Measurements from ENCODE around the gene PPP2R3C.
"Not testable (repeated sequence)": the region's sequence is repeated elsewhere in the genome, so short reads cannot be mapped to it uniquely, and the experiment has no call there.

Gene PPP2R3C

DNA sequence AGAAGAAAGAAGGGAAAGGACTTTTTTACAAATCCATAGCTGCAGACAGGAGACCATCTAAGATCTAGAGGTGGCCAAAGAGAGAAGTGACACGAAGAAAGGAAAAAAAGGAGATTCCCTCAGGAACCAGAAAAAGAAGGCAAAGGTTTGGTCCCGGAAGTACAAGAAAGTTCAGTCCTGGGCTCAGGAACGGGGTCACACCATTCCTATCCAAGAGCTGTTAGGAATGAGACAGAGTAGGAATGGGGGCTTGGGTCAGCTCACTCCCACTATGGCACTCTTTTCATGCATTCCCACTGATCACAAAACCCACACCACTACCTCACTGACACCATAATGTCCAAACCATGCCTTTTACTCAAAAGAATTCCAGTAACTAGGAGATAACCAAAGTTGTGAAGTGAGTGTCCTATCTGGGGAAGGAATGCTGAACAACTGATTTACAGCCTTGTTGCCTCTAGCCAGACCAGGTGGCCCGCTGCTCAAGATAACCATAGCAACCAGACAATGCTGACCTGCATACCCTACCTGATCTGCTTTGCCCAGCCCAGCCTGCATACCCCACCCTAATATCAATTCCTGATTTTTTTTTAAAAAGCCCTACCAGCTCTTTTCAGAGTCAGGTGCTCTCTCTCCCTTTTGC lies 8.4 kb downstream of the PPP2R3C start:
- DNase-seq = no peak
- no peak for TF ChIP-seq POLR2A (IDR thresholded peaks at IDR 0.05; ENCODE audit: low read length)
- TF ChIP-seq GATA1 (IDR thresholded peaks at IDR 0.05; ENCODE audit: low read depth, low read length) = no peak

DNA sequence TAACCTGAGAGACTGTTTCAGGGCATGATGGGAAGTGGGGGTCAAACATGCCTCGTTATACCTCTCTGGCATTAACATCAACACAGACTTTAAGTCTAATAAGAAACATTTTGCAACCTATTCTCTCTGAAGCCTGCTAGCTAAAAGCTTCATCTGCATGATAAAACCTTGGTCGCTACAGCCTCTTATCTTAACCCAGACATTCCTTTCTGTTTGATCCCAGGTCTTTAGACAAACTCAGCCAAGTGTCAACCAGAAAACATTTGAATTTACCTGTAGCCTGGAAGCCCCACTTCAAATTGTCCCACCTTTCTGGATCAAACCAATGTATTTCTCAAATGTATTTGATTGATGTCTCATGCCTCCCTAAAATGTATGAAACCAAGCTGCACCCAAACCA lies 9.1 kb downstream of the PPP2R3C start:
- TF ChIP-seq GATA1 (IDR thresholded peaks at IDR 0.05; ENCODE audit: low read depth, low read length) (no peak), POLR2A (IDR thresholded peaks at IDR 0.05; ENCODE audit: low read length) (no peak)
- no peak for DNase-seq

DNA sequence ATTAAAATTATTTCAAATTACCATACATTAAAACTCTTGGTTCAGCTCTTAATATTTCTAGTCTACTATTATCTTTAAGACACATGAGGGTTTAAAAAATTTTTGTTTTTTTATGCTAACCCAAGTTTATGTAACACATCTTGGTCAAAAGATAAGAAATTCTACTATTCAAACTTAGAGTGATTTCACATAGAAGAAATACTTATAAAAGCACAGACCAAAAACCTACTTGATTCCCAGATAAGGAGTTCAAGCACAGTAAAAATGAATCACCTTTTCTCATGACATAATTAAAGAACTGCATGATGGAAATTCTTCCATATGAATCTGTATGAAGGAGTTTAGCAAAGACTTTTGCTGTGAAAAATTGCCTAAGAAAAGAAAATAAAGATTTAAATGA lies 13.9 kb downstream of the PPP2R3C start:
- no peak for TF ChIP-seq POLR2A (IDR thresholded peaks at IDR 0.05; ENCODE audit: low read length)
- no peak for TF ChIP-seq GATA1 (IDR thresholded peaks at IDR 0.05; ENCODE audit: low read depth, low read length)
- DNase-seq = no peak

DNA sequence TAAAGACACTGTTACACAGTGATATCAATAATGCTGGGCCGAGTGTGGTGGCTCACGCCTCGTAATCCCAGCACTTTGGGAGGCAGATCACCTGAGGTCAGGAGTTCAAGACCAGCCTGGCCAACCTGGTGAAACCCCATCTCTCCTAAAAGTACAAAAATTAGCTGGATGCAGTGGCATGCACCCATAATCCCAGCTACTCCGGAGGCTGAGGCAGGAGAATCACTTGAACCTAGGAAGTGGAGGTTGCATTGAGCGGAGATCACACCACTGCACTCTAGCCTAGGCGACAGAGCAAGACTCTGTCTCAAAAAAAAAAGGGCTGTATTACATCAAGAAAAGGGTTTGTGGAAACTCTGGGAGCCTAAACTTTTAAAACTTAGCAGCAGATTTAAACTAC lies 27.1 kb downstream of the PPP2R3C start:
- not testable (repeated sequence) for DNase-seq

DNA sequence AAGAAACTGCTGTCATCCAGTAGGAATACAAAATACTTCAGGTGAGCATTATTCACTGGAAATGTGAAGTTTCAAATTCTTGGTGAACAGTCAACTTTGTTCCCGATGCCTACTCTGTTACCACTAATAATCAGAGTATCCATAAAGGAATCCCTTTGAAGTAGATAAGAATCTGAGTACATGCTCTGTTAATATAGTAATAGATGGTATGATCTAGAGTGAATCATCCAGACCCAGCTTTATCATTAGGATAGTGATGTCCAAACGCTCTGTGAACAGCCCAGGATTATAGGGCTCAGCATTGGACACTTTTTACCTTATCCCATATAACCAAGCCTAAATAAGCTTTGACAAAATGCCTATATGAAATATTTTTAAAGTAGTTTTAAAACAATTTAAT lies 33.3 kb downstream of the PPP2R3C start:
- DNase-seq = no peak
- no peak for TF ChIP-seq GATA1 (IDR thresholded peaks at IDR 0.05; ENCODE audit: low read depth, low read length)

DNA sequence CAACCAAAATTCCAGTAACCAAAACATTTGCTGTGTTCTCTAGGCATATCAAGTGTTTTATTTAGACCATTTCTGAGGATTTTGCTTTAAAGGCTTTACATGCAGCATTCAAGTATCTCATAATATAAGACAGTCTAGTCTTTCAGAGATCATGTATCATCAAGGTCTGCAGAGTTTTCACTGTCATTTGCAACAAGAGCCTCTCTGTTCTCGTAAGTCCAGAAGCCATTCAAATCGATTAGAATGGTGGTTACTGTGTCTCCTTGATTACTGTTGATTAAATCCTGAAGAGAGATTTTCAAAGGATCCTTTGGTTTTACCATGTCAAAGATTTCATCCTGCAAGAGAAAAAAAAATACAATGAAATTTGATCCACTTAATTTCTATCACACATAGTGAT lies 36.3 kb downstream of the PPP2R3C start:
- TF ChIP-seq GATA1 (IDR thresholded peaks at IDR 0.05; ENCODE audit: low read depth, low read length) = no peak
- no peak for TF ChIP-seq POLR2A (IDR thresholded peaks at IDR 0.05; ENCODE audit: low read length)
- no peak for DNase-seq

DNA sequence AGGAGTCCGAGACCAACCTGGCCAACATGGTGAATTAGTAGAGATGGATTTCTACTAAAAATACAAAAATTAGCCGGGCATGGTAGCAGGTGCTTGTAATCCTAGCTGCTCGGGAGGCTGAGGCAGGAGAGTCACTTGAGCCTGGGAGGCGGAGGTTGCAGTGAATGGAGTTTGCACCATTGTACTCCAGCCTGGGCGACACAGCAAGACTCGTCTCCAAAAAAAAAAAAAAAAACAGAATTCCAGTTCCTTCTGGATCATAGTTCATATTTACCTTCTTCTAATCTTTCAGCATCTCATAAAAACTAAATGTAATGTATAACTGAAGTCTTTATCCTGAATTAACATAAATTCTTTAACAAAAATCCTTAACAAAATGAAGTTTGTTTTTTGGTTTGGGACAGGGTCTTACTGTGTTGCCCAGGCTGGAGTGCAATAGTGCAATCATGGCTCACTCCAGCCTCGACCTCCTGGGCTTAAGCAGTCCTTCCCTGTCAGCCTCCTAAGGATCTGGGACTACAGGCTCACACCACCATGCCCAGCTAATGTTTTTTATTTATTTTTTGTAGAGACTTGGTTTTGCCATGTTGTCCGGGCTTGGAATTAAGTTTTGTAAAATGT lies 38.1 kb downstream of the PPP2R3C start:
- TF ChIP-seq GATA1 (IDR thresholded peaks at IDR 0.05; ENCODE audit: low read depth, low read length) (no peak), POLR2A (IDR thresholded peaks at IDR 0.05; ENCODE audit: low read length) (no peak)
- DNase-seq = no peak

DNA sequence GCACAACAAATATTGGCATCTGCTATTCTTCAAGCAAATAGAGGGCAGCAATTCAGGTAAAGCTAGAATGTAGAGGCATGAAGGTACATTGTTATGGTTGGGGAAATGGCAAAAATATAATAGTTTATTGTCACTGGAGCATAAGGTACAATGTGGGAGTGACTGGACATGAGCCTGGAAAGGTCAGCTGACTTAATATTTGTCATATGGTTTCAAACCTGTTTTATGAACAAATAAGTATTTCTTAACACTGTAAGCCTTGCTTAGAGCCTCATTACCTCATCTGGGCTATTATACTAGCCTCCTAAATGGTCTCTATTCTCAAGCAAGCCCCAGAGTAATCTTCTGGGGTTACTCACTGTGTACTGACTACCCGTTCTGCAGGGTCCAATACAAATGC lies 42.0 kb downstream of the PPP2R3C start:
- DNase-seq = no peak

DNA sequence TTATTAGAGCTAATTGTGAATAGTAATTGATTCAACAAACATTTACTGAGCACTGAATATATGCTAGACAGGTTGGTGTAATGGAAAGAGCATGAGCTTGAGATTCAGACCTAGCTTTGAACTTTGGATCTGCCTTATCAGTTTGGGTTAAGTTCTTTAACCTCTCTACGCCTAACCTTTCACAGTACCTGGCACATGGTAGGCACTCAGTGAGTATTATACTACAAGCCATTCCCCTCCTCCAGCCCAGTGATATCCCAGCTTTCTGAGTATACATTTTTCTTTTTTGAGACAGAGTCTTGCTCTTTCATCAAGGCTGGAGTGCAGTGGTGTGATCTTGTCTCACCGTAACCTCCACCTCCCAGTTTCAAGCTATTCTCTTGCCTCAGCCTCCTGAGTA lies 43.7 kb downstream of the PPP2R3C start:
- no peak for TF ChIP-seq GATA1 (IDR thresholded peaks at IDR 0.05; ENCODE audit: low read depth, low read length)
- no peak for TF ChIP-seq POLR2A (IDR thresholded peaks at IDR 0.05; ENCODE audit: low read length)
- DNase-seq = no peak

More for the DNA sequence above, 42.0 kb downstream of the PPP2R3C start:
- TF ChIP-seq GATA1 (IDR thresholded peaks at IDR 0.05; ENCODE audit: low read depth, low read length) (no peak), POLR2A (IDR thresholded peaks at IDR 0.05; ENCODE audit: low read length) (no peak)

DNA sequence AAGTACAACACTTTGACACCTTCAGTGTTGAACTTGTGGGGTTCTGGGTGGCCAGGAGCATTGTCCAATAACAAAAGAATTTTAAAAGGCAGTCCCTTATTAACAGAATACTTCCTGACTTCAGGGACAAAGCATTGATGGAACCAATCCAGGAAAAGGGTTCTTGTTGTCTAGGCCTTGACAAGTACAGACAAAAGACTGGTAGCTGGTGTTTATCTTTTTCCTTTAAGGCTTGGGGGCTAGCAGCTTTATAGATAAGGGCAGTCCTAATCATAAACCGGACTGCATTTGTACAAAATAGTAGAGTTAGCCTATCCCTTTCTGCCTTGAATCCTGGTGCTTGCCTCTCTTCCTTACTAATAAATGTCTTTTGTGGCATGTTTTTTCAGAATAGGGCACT lies 48.3 kb downstream of the PPP2R3C start:
- TF ChIP-seq GATA1 (IDR thresholded peaks at IDR 0.05; ENCODE audit: low read depth, low read length) (no peak), POLR2A (IDR thresholded peaks at IDR 0.05; ENCODE audit: low read length) (no peak)
- DNase-seq = peak; percentile 8 to 55

DNA sequence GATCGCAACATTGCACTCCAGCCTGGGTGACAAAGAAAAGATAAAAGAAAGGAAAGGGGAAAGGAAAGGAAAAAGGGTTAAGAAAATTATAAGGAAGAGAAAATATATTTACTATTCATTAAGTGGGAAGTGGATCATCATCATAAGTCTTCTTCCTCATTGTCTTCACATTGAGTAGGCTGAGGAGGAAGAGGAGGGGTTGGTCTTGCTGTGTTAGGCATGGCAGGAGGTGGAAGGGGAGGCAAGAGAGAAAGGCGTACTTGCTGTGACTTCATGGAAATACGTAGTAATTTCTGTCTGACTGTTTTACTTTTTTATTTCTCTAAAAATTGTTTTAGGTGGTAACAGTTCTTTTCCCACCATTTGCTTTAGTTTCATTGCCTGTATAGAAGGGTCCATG lies 49.6 kb downstream of the PPP2R3C start:
- DNase-seq = no peak

DNA sequence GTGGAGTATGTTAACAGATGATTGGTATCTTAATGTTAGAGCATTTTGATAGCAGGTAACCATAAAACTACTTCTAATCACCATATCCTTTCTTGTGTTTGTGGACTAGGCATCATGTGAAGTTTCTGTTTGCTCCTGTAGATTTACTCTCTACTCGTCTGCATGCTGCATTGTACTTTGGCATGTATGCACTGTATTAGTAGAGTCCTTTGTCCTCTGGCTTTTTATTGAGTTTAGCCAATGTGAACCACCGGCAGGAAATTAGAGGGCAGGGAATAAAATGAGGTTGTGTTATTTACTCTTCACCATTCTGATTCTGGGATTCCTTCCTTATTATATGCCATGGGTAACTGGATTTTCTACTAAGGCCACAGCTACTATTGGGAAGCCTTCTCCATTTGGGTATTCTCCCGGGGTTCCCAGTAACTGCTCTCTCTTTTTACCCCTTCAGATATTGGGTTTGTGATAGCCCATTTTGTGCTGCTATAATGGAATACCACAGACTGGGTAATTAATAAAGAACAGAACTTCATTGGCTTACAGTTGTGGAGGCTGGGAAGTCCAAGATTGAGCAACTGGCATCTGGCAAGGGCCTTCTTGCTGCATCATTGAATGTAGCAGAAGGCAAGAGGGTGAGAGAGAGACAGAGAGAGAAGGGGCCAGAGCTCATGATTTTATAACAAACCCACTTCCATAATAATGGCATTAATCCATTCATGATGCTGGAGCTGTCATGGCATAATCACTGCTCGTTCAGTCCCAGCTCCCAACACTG lies 53.4 kb downstream of the PPP2R3C start:
- DNase-seq = no peak
- no peak for TF ChIP-seq GATA1 (IDR thresholded peaks at IDR 0.05; ENCODE audit: low read depth, low read length)
- TF ChIP-seq POLR2A (IDR thresholded peaks at IDR 0.05; ENCODE audit: low read length) = no peak

More for the DNA sequence above, 49.6 kb downstream of the PPP2R3C start:
- TF ChIP-seq GATA1 (IDR thresholded peaks at IDR 0.05; ENCODE audit: low read depth, low read length) (no peak), POLR2A (IDR thresholded peaks at IDR 0.05; ENCODE audit: low read length) (no peak)

DNA sequence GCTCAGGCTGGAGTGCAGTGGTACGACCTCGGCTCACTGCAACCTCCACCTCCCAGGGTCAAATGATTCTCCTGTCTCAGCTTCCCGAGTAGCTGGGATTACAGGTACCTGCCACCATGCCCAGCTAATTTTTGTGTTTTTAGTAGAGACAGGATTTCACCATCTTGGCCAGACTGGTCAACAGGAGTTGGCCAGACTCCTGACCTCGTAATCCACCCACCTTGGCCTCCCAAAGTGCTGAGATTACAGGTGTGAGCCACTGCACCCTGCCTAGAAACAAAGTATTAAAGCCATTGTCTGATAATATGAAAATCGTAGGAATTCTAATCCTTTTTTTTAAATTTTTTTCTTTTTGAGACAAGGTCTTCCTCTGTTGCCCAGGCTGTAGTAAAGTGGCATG lies 56.1 kb downstream of the PPP2R3C start:
- DNase-seq = not testable (repeated sequence)

DNA sequence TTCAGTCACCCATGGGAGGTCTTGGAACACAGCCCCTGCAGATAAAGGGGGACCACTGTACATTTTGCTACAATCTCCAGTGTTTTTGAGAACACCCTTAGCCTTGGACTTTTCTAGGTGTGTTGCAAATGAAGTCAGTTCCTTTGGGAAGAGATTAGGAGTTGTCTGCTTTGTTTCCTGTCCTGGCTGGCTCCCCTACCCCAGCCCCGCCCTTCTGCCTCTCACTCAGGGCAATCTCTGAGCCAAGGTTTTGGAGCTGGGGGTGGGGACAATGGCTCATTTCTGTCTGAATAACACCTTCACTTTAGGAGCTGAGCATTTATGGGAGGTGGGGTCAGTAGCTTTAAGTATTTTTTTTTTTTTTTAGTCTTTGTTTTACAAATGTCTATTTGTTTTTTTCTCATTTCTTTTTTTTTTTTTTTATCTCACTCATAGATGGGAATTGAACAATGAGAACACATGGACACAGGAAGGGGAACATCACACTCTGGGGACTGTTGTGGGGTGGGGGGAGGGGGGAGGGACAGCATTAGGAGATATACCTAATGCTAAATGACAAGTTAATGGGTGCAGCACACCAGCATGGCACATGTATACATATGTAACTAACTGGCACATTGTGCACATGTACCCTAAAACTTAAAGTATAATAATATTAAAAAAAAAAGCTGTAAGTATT lies 60.5 kb downstream of the PPP2R3C start:
- not testable (repeated sequence) for DNase-seq

DNA sequence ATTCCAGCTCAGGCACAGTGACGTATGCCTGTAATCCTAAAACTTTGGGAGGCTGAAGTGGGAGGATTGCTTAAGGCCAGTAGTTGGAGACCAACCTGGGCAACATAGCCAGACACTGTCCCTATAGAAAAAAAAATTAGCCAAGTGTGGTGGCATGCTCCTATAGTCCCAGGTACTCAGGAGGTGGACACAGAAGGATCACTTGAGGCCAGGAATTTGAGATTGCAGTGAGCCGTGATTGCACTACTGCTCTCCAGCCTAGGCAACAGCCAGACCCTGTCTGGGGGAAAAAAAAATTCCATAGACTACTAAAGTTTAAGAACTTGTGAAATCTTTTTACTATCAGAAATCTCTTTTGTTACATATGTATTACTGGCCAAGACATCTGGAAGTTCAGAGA lies 69.2 kb downstream of the PPP2R3C start:
- DNase-seq = no peak
- no peak for TF ChIP-seq POLR2A (IDR thresholded peaks at IDR 0.05; ENCODE audit: low read length)
- TF ChIP-seq GATA1 (IDR thresholded peaks at IDR 0.05; ENCODE audit: low read depth, low read length) = no peak

All from erythroblast (primary cell).